Measurements from ENCODE around the gene ARID5B.

- no peak for TF ChIP-seq CTCF (IDR thresholded peaks at IDR 0.05)
- TF ChIP-seq POLR2A (IDR thresholded peaks at IDR 0.05): no peak
These were observed 40.3 kb upstream of the ARID5B start for GRCh38 chr10:61860964-61861758.
